Uterus (tissue), 4 donors: Measurements from ENCODE around the gene FNBP1L. TPM values are rescaled to one million over a fixed set of nuclear protein-coding genes. Genes with fewer than 3 reads are reported as not detected.

Experiments used
- DNase-seq, 2 donors: peaks; one replicate each; pipeline ENCODE4 v3.0.0-alpha.2; 2019 to 2020
- H3K27ac ChIP-seq, 2 donors: fragments of 200-600 bp; sonication (generic); 1 replicate in 1 of 2; 2 replicates in 1 of 2; pipeline ENCODE4 v1.5.1; 2016 to 2018
- H3K27me3 ChIP-seq, 2 donors: fragments of 200-600 bp; sonication (generic); one replicate each; pipeline ENCODE4 v1.5.1; 2018 to 2019; ENCODE audit warnings: control low read depth in 1 of 2
- H3K36me3 ChIP-seq, 2 donors: fragments of 200-600 bp; sonication (generic); one replicate each; pipeline ENCODE4 v1.5.1; 2019; ENCODE audit warnings: control low read depth in 1 of 2
- H3K4me1 ChIP-seq, 2 donors: fragments of 200-600 bp; sonication (generic); one replicate each; pipeline ENCODE4 v1.5.1; 2018 to 2019; ENCODE audit warnings: control low read depth in 1 of 2
- H3K4me3 ChIP-seq, 2 donors: fragments of 200-600 bp; sonication (generic); 1 replicate in 1 of 2; 2 replicates in 1 of 2; pipeline ENCODE4 v1.5.1; 2018 to 2019; ENCODE audit warnings: mild to moderate bottlenecking in 1 of 2
- H3K9me3 ChIP-seq, 2 donors: fragments of 200-600 bp; sonication (generic); one replicate each; pipeline ENCODE4 v1.5.1; 2019; ENCODE audit warnings: control low read depth in 1 of 2
- CTCF ChIP-seq, 4 experiments: fragments of 200-600 bp in 2 of 4; fragments of 450-650 bp in 2 of 4; sonication (generic) in 2 of 4; IDR thresholded peaks; one replicate each; pipeline ENCODE4 v1.5.1; 2016 to 2019; ENCODE audit warnings: antibody characterized with exemption in 4 of 4, mild to moderate bottlenecking in 2 of 4, moderate library complexity in 1 of 4
- POLR2A ChIP-seq, 2 donors: fragments of 450-650 bp; IDR thresholded peaks; one replicate each; pipeline ENCODE4 v1.6.1; 2016; ENCODE audit warnings: antibody characterized with exemption in 2 of 2, mild to moderate bottlenecking in 1 of 2, moderate library complexity in 1 of 2
- intact Hi-C: fragments of 100-400 bp; cut with DNase I; formaldehyde crosslinking; loops from one replicate; pipeline ENCODE4 v1.15.1; 2023; ENCODE audit warnings: low total_unique reads
- total RNA-seq, 4 donors: library from RNA; depleted of rRNA in 3 of 4; stranded (reverse); fragments of >200 nt in 3 of 4; gene quantifications; one replicate each; pipeline versions ENCODE4 v1.1.0 to v1.2.4, GENCODE V29; 2014 to 2023
- donor health status: DM: yes; HTN: yes; CAD: no.

Gene FNBP1L
- total RNA-seq, 4 donors from 2014 or later: 14.9 to 88.1 (median 23.0) TPM

GRCh38 chr1:93441589-93441988, 6.3 kb upstream of the FNBP1L start:
- TF ChIP-seq CTCF (IDR thresholded peaks at IDR 0.05): no peak
- no peak for TF ChIP-seq POLR2A (IDR thresholded peaks at IDR 0.05)
- no peaks in the 10 kb centered on the region for H3K36me3 ChIP-seq
- no peak for DNase-seq
- H3K27me3 ChIP-seq: no peaks in the 10 kb centered on the region
- intact Hi-C loops: loop anchor here (10.0 kb wide), 1 partner anchor 173 kb away; no protein-coding TSS in a partner anchor
- no peaks in the 10 kb centered on the region for H3K4me1 ChIP-seq
- H3K4me3 ChIP-seq: no peak overlapping the region
- no peaks in the 10 kb centered on the region for H3K9me3 ChIP-seq
- H3K27ac ChIP-seq: no peak overlapping the region

GRCh38 chr1:93442008-93442666, 5.8 kb upstream of the FNBP1L start:
- no peaks in the 10 kb centered on the region for H3K36me3 ChIP-seq
- no peak for DNase-seq
- intact Hi-C loops: loop anchor here (10.0 kb wide), 1 partner anchor 173 kb away; no protein-coding TSS in a partner anchor
- H3K9me3 ChIP-seq: no peaks in the 10 kb centered on the region
- H3K4me3 ChIP-seq: no peak overlapping the region
- no peaks in the 10 kb centered on the region for H3K4me1 ChIP-seq
- H3K27ac ChIP-seq: no peak overlapping the region
- no peak for TF ChIP-seq POLR2A (IDR thresholded peaks at IDR 0.05)
- TF ChIP-seq CTCF (IDR thresholded peaks at IDR 0.05): no peak
- no peaks in the 10 kb centered on the region for H3K27me3 ChIP-seq

GRCh38 chr1:93442741-93443140, 5.2 kb upstream of the FNBP1L start:
- intact Hi-C loops: loop anchor here (10.0 kb wide), 1 partner anchor 172 kb away; no protein-coding TSS in a partner anchor
- DNase-seq: no peak
- Histone ChIP-seq H3K9me3 (no peaks in the 10 kb centered on the region), H3K27ac (no peak overlapping the region), H3K27me3 (no peaks in the 10 kb centered on the region), H3K4me1 (no peaks in the 10 kb centered on the region), H3K36me3 (no peaks in the 10 kb centered on the region), H3K4me3 (no peak overlapping the region)
- TF ChIP-seq POLR2A (IDR thresholded peaks at IDR 0.05) (no peak), CTCF (IDR thresholded peaks at IDR 0.05) (no peak)

- intact Hi-C loops: loop anchor here (10.0 kb wide), 1 partner anchor 171 kb away; no protein-coding TSS in a partner anchor
- TF ChIP-seq POLR2A (IDR thresholded peaks at IDR 0.05): no peak
- no peak for TF ChIP-seq CTCF (IDR thresholded peaks at IDR 0.05)
- Histone ChIP-seq H3K4me1 (no peaks in the 10 kb centered on the region), H3K27me3 (no peaks in the 10 kb centered on the region), H3K9me3 (no peaks in the 10 kb centered on the region), H3K27ac (no peak overlapping the region), H3K4me3 (no peak overlapping the region), H3K36me3 (no peaks in the 10 kb centered on the region)
- DNase-seq: no peak
These were observed 4.5 kb upstream of the FNBP1L start for GRCh38 chr1:93443454-93443853.

GRCh38 chr1:93446837-93447451, 974 bp upstream of the FNBP1L start:
- Histone ChIP-seq H3K27ac (peak overlapping the region; percentile 76 to 80), H3K4me1 (no peaks in the 10 kb centered on the region), H3K9me3 (no peaks in the 10 kb centered on the region), H3K36me3 (no peaks in the 10 kb centered on the region), H3K27me3 (no peaks in the 10 kb centered on the region), H3K4me3 (peak overlapping the region; percentile 82 to 97)
- intact Hi-C loops: loop anchor here (5.0 to 10.0 kb wide), 2 partner anchors 168 to 400 kb away; no protein-coding TSS in a partner anchor
- peak in 1 of 2 donors; percentile 31 for DNase-seq
- no peak for TF ChIP-seq POLR2A (IDR thresholded peaks at IDR 0.05)
- no peak for TF ChIP-seq CTCF (IDR thresholded peaks at IDR 0.05)
